GM12878 (cell line): Measurements from ENCODE around the gene TLR9. TPM values are rescaled to one million over a fixed set of nuclear protein-coding genes. Genes with fewer than 3 reads are reported as not detected.

Experiments used
- ATF2 ChIP-seq: IDR thresholded peaks from 2 replicates; pipeline ENCODE4 v1.6.1; 2012; ENCODE audit warnings: low read length, inconsistent platforms
- NR2C2 ChIP-seq: IDR thresholded peaks from 2 replicates; pipeline ENCODE4 v1.6.1; 2011; ENCODE audit warnings: borderline replicate concordance, low read depth; ENCODE audit not compliant: control insufficient read depth, insufficient read length
- microRNA counts: library from miRNA; unstranded; fragments of <30 nt; microRNA quantifications from one replicate; lab custom pipeline; 2016
- microRNA-seq: library from miRNA; unstranded; fragments of <30 nt; microRNA quantifications from one replicate; pipeline ENCODE4, GENCODE V29; 2018
- polyA plus RNA-seq, 11 experiments: library from polyadenylated mRNA; depleted of rRNA in 4 of 11; unstranded in 6 of 11; stranded (reverse) in 5 of 11; fragments of >200 nt; fragmentation: Nextera tagmentation in 4 of 11; fragmentation: Illumina TruSeq in 1 of 11; extraction: Ambion mirVana in 4 of 11; extraction: Trizol in 1 of 11; gene quantifications; 1 replicate in 1 of 11; 2 replicates in 10 of 11; pipeline versions ENCODE4 v1.2.1 to v1.2.3, GENCODE V29; 2011 to 2016; ENCODE audit warnings: inconsistent platforms in 2 of 11, missing spikeins in 2 of 11, low read depth in 1 of 11
- small RNA-seq: library from RNA; depleted of rRNA; stranded (forward); fragments of <200 nt; gene quantifications from one replicate; pipeline ENCODE3, GENCODE V24; 2014
- total RNA-seq, 4 experiments: library from RNA; depleted of rRNA in 3 of 4; stranded (reverse); fragments of >200 nt in 3 of 4; fragmentation: Illumina TruSeq in 1 of 4; extraction: Trizol in 1 of 4; gene quantifications; 2 replicates each; pipeline versions ENCODE4 v1.2.1 to v1.2.3, GENCODE V29; 2013 to 2021

TLR9 gene
- total and polyA plus RNA-seq, 10 of the 15 experiments (the other 5 are each of a cell fraction or from before 2014, with no cell fraction given) = 0.10 to 4.8 (median 0.53) TPM; not detected in 1

- no peak for TF ChIP-seq NR2C2
- TF ChIP-seq ATF2 = no peak
Measured at GRCh38 chr3:52171514-52172261, 53.8 kb downstream of the TLR9 start (continued).

MicroRNAs within 50 kb of the gene (microRNA counts, 767-probe panel; counts per million panel counts)
- 5,466 counts per million, percentile 99 among the panel's probes with 10 or more counts for microRNA hsa-let-7g-5p (lab: Ali Mortazavi, UCI)

Small RNA genes within 50 kb of the gene (microRNA-seq; reads per million reads assigned to microRNA genes)
- gene MIRLET7G = 161,184 reads per million, percentile 100 among the genes with 10 or more reads in this experiment

Small RNA genes within 50 kb of the gene (small RNA-seq; reads per million reads assigned to genes)
- 3,083 reads per million, percentile 100 among the genes with 10 or more reads in this experiment for gene MIRLET7G

Other genes starting within 250 kb of the TLR9 start
Only the 7 nearest of the 15 such genes appear.
- 29.8 and 30.0 TPM in 2 replicates for gene POC1A, start 71.2 kb downstream of the TLR9 start, total RNA-seq (2014; rRNA removed)
- gene POC1A, start 71.2 kb downstream of the TLR9 start, total RNA-seq (2014; rRNA removed; fragmentation: Illumina TruSeq; extraction: Trizol) = 14.6 and 15.6 TPM in 2 replicates
- gene POC1A, start 71.2 kb downstream of the TLR9 start, total RNA-seq (2021) = 22.9 and 23.4 TPM in 2 replicates
- gene POC1A, start 71.2 kb downstream of the TLR9 start, polyA plus RNA-seq (2011; rRNA removed) = 13.6 and 19.7 TPM in 2 replicates
- 16.4 and 24.1 TPM in 2 replicates for gene POC1A, start 71.2 kb downstream of the TLR9 start, polyA plus RNA-seq (2014; fragmentation: Illumina TruSeq; extraction: Trizol)
- gene POC1A, start 71.2 kb downstream of the TLR9 start, polyA plus RNA-seq (2014; fragmentation: Nextera tagmentation; extraction: Ambion mirVana) = 10 to 100 TPM in 1 of 2 experiments, 1 to 10 TPM in 1; 8.5 to 13.0 TPM
- 26.5 and 27.2 TPM in 2 replicates for gene POC1A, start 71.2 kb downstream of the TLR9 start, polyA plus RNA-seq (2014; rRNA removed)
- 10 to 100 TPM; 42.3 to 49.8 TPM for gene POC1A, start 71.2 kb downstream of the TLR9 start, polyA plus RNA-seq (2016; fragmentation: Nextera tagmentation; extraction: Ambion mirVana)
- gene ALAS1, start 27.5 kb downstream of the TLR9 start, total RNA-seq (2014; rRNA removed) = 77.4 and 89.8 TPM in 2 replicates
- gene ALAS1, start 27.5 kb downstream of the TLR9 start, total RNA-seq (2014; rRNA removed; fragmentation: Illumina TruSeq; extraction: Trizol) = 69.5 and 69.9 TPM in 2 replicates
- 75.4 and 75.9 TPM in 2 replicates for gene ALAS1, start 27.5 kb downstream of the TLR9 start, total RNA-seq (2021)
- gene ALAS1, start 27.5 kb downstream of the TLR9 start, polyA plus RNA-seq (2011; rRNA removed) = 78.1 and 95.0 TPM in 2 replicates
- 73.0 and 103 TPM in 2 replicates for gene ALAS1, start 27.5 kb downstream of the TLR9 start, polyA plus RNA-seq (2014; fragmentation: Illumina TruSeq; extraction: Trizol)
- gene ALAS1, start 27.5 kb downstream of the TLR9 start, polyA plus RNA-seq (2014; fragmentation: Nextera tagmentation; extraction: Ambion mirVana) = 100 to 1,000 TPM; 111 to 115 TPM
- 78.6 and 93.1 TPM in 2 replicates for gene ALAS1, start 27.5 kb downstream of the TLR9 start, polyA plus RNA-seq (2014; rRNA removed)
- gene ALAS1, start 27.5 kb downstream of the TLR9 start, polyA plus RNA-seq (2016; fragmentation: Nextera tagmentation; extraction: Ambion mirVana) = 100 to 1,000 TPM in 1 of 2 experiments, 10 to 100 TPM in 1; 88.4 to 102 TPM
- gene TWF2, start 13.5 kb upstream of the TLR9 start, total RNA-seq (2014; rRNA removed) = 67.7 and 81.3 TPM in 2 replicates
- 34.7 and 37.5 TPM in 2 replicates for gene TWF2, start 13.5 kb upstream of the TLR9 start, total RNA-seq (2014; rRNA removed; fragmentation: Illumina TruSeq; extraction: Trizol)
- gene TWF2, start 13.5 kb upstream of the TLR9 start, total RNA-seq (2021) = 88.1 and 88.2 TPM in 2 replicates
- gene TWF2, start 13.5 kb upstream of the TLR9 start, polyA plus RNA-seq (2011; rRNA removed) = 30.3 and 56.6 TPM in 2 replicates
- 9.8 and 38.5 TPM in 2 replicates for gene TWF2, start 13.5 kb upstream of the TLR9 start, polyA plus RNA-seq (2014; fragmentation: Illumina TruSeq; extraction: Trizol)
- 1 to 10 TPM in 1 of 2 experiments, under 1 TPM in 1; 0.16 to 3.4 TPM for gene TWF2, start 13.5 kb upstream of the TLR9 start, polyA plus RNA-seq (2014; fragmentation: Nextera tagmentation; extraction: Ambion mirVana)
- 106 and 113 TPM in 2 replicates for gene TWF2, start 13.5 kb upstream of the TLR9 start, polyA plus RNA-seq (2014; rRNA removed)
- gene TWF2, start 13.5 kb upstream of the TLR9 start, polyA plus RNA-seq (2016; fragmentation: Nextera tagmentation; extraction: Ambion mirVana) = 10 to 100 TPM; 80.4 to 90.5 TPM
- 15.7 and 16.3 TPM in 2 replicates for gene PPM1M, start 20.1 kb upstream of the TLR9 start, total RNA-seq (2014; rRNA removed)
- 14.1 TPM in 2 replicates for gene PPM1M, start 20.1 kb upstream of the TLR9 start, total RNA-seq (2014; rRNA removed; fragmentation: Illumina TruSeq; extraction: Trizol)
- gene PPM1M, start 20.1 kb upstream of the TLR9 start, total RNA-seq (2021) = 24.8 and 25.9 TPM in 2 replicates
- gene PPM1M, start 20.1 kb upstream of the TLR9 start, polyA plus RNA-seq (2011; rRNA removed) = 19.2 and 21.1 TPM in 2 replicates
- 19.8 and 24.3 TPM in 2 replicates for gene PPM1M, start 20.1 kb upstream of the TLR9 start, polyA plus RNA-seq (2014; fragmentation: Illumina TruSeq; extraction: Trizol)
- gene PPM1M, start 20.1 kb upstream of the TLR9 start, polyA plus RNA-seq (2014; fragmentation: Nextera tagmentation; extraction: Ambion mirVana) = 10 to 100 TPM in 1 of 2 experiments, 1 to 10 TPM in 1; 7.5 to 15.3 TPM
- 23.1 and 24.3 TPM in 2 replicates for gene PPM1M, start 20.1 kb upstream of the TLR9 start, polyA plus RNA-seq (2014; rRNA removed)
- gene PPM1M, start 20.1 kb upstream of the TLR9 start, polyA plus RNA-seq (2016; fragmentation: Nextera tagmentation; extraction: Ambion mirVana) = 1 to 10 TPM; 7.3 to 9.5 TPM
- 50.0 and 51.1 TPM in 2 replicates for gene WDR82, start 53.0 kb upstream of the TLR9 start, total RNA-seq (2014; rRNA removed)
- gene WDR82, start 53.0 kb upstream of the TLR9 start, total RNA-seq (2014; rRNA removed; fragmentation: Illumina TruSeq; extraction: Trizol) = 45.1 and 46.4 TPM in 2 replicates
- 61.0 and 64.8 TPM in 2 replicates for gene WDR82, start 53.0 kb upstream of the TLR9 start, total RNA-seq (2021)
- gene WDR82, start 53.0 kb upstream of the TLR9 start, polyA plus RNA-seq (2011; rRNA removed) = 81.8 and 82.4 TPM in 2 replicates
- gene WDR82, start 53.0 kb upstream of the TLR9 start, polyA plus RNA-seq (2014; fragmentation: Illumina TruSeq; extraction: Trizol) = 65.8 and 67.0 TPM in 2 replicates
- 10 to 100 TPM; 10.4 to 12.5 TPM for gene WDR82, start 53.0 kb upstream of the TLR9 start, polyA plus RNA-seq (2014; fragmentation: Nextera tagmentation; extraction: Ambion mirVana)
- gene WDR82, start 53.0 kb upstream of the TLR9 start, polyA plus RNA-seq (2014; rRNA removed) = 49.5 and 55.2 TPM in 2 replicates
- gene WDR82, start 53.0 kb upstream of the TLR9 start, polyA plus RNA-seq (2016; fragmentation: Nextera tagmentation; extraction: Ambion mirVana) = 10 to 100 TPM; 10.1 to 15.8 TPM
- gene GLYCTK, start 62.2 kb upstream of the TLR9 start, total RNA-seq (2014; rRNA removed) = 13.7 and 14.9 TPM in 2 replicates
- 8.5 and 8.8 TPM in 2 replicates for gene GLYCTK, start 62.2 kb upstream of the TLR9 start, total RNA-seq (2014; rRNA removed; fragmentation: Illumina TruSeq; extraction: Trizol)
- 19.0 and 19.9 TPM in 2 replicates for gene GLYCTK, start 62.2 kb upstream of the TLR9 start, total RNA-seq (2021)
- gene GLYCTK, start 62.2 kb upstream of the TLR9 start, polyA plus RNA-seq (2011; rRNA removed) = 6.5 and 13.5 TPM in 2 replicates
- gene GLYCTK, start 62.2 kb upstream of the TLR9 start, polyA plus RNA-seq (2014; fragmentation: Illumina TruSeq; extraction: Trizol) = 2.3 and 7.4 TPM in 2 replicates
- gene GLYCTK, start 62.2 kb upstream of the TLR9 start, polyA plus RNA-seq (2014; fragmentation: Nextera tagmentation; extraction: Ambion mirVana) = 1 to 10 TPM in 1 of 2 experiments, under 1 TPM in 1; 0.66 to 2.7 TPM
- gene GLYCTK, start 62.2 kb upstream of the TLR9 start, polyA plus RNA-seq (2014; rRNA removed) = 22.6 and 26.5 TPM in 2 replicates
- 10 to 100 TPM; 10.6 to 15.7 TPM for gene GLYCTK, start 62.2 kb upstream of the TLR9 start, polyA plus RNA-seq (2016; fragmentation: Nextera tagmentation; extraction: Ambion mirVana)
- gene DNAH1, start 90.7 kb upstream of the TLR9 start, total RNA-seq (2014; rRNA removed) = 3.3 and 3.4 TPM in 2 replicates
- gene DNAH1, start 90.7 kb upstream of the TLR9 start, total RNA-seq (2014; rRNA removed; fragmentation: Illumina TruSeq; extraction: Trizol) = 2.3 TPM in 2 replicates
- gene DNAH1, start 90.7 kb upstream of the TLR9 start, total RNA-seq (2021) = 4.4 and 5.7 TPM in 2 replicates
- 1.8 and 3.2 TPM in 2 replicates for gene DNAH1, start 90.7 kb upstream of the TLR9 start, polyA plus RNA-seq (2011; rRNA removed)
- 2.3 and 3.7 TPM in 2 replicates for gene DNAH1, start 90.7 kb upstream of the TLR9 start, polyA plus RNA-seq (2014; fragmentation: Illumina TruSeq; extraction: Trizol)
- gene DNAH1, start 90.7 kb upstream of the TLR9 start, polyA plus RNA-seq (2014; fragmentation: Nextera tagmentation; extraction: Ambion mirVana) = under 1 TPM; 0.31 to 0.33 TPM
- 4.4 and 5.8 TPM in 2 replicates for gene DNAH1, start 90.7 kb upstream of the TLR9 start, polyA plus RNA-seq (2014; rRNA removed)
- gene DNAH1, start 90.7 kb upstream of the TLR9 start, polyA plus RNA-seq (2016; fragmentation: Nextera tagmentation; extraction: Ambion mirVana) = under 1 TPM; 0.48 to 0.57 TPM